ENCODE data around the gene MAN2B2.

The MAN2B2 gene

GRCh38 chr4:6595897-6596537, 21.0 kb downstream of the MAN2B2 start:
- no peak for DNase-seq (ENCODE audit: low read depth)

DNA sequence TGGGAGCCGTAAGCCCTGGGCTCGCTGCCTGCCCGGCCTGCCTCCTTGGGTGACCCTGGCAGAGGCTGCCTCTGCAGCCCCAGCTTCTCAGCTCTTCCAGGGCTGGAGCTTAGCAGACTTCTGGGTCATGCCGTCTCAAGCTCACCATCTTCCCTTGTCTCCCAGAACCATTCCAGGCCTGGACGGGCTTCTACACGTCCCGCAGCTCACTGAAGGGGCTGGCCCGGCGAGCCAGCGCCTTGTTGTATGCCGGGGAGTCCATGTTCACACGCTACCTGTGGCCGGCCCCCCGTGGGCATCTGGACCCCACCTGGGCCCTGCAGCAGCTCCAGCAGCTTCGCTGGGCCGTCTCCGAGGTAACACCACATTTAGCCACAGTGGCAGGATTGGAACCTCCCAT, 22.0 kb downstream of the MAN2B2 start:
- no peak for DNase-seq (ENCODE audit: low read depth)

DNA sequence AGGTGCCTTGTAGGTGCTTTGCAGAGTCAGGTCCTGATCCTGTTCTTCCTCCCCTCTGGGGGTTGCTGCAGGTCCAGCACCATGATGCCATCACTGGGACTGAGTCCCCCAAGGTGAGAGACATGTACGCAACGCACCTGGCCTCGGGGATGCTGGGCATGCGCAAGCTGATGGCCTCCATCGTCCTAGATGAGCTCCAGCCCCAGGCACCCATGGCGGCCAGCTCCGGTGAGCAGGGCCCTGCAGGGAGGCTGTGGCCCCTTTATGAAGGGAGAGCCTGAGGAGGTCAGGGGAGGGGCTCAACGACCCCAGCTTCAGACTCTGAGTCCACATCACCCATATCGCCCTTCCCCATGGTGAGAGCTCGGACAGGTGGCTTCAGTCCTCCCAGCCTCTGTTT, 23.1 kb downstream of the MAN2B2 start:
- DNase-seq (ENCODE audit: low read depth): no peak

DNA sequence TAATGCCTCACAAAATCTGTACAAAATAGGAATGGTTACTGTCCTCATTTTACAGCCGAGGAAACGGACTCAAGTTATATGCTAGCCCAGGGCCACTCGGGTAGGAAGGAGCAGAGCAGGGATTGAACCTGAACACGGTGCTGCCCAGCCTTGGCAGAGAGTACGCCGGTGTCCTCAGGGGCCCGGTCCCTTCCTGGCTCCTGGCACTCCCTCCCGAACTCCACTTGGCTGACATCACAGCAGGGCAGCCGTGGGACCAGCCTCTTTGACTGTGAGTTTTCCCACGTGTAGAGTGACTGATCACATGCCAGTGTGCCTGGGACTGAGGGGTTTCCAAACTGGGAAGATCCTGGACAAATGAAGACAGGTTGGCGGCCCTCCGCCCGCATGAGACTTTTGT, 23.7 kb downstream of the MAN2B2 start:
- DNase-seq (ENCODE audit: low read depth): no peak

GRCh38 chr4:6601661-6602250, 26.8 kb downstream of the MAN2B2 start:
- DNase-seq (ENCODE audit: low read depth): no peak

GRCh38 chr4:6602289-6602688, 27.3 kb downstream of the MAN2B2 start:
- DNase-seq (ENCODE audit: low read depth): no peak

DNA sequence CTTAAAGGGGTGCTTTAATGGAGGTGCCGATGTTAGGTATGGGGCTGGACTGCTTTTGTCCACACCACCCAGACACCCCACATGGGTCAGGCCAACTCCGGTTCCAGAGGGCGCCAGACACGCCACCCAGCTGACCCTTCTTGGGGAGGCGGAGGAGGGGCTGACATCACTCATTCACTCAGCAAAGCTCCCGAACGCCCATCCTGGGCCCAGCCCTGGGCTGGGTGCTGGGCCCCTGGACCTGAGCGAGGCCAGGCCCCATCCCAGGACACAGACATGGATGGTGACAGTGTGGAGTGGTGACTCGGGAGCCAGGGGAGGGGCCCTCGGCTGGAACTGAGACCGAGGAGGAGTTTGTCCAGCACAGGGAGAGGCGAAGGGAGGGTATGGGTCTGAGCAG, 28.1 kb downstream of the MAN2B2 start:
- DNase-seq (ENCODE audit: low read depth): no peak

- no peak for DNase-seq (ENCODE audit: low read depth)
Observed at GRCh38 chr4:6605114-6605513, 30.1 kb downstream of the MAN2B2 start.

GRCh38 chr4:6605605-6606004, 30.6 kb downstream of the MAN2B2 start:
- no peak for DNase-seq (ENCODE audit: low read depth)

DNA sequence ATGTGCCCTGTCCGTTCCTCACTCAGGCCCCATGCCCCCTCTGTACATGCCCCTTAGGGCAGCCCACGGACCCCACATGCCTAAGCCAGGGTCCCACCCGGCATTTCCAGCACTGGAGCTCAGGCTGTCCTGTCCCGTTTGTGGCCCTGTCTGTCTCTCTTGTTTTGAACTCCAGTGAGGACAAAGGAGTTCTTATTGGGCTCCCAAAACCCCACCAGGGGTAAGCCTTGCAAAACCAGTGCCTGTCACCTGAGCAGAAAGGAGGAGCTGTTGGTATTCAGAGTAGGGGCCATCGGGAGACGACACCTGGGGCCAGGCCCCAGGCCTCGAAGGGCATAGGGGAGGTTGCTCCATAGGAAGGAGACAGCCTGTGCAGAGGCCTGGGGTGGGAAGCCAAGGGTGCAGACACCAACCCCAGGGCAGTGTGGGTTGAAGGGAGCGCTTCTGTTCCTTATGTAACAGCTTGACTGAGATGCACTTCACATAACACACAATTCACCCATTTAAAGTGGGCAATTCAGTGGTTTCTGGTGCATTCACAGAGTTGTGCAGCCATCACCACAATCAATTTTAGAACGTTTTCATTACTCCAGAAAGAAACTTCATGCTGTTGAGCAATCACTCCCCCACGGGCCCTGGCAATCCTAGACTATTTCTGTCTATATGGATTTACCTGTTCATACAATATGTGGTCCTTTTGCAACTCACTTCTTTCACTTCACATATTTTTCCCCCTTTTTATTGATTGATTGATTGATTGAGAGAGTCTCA, 31.7 kb downstream of the MAN2B2 start:
- DNase-seq (ENCODE audit: low read depth): no peak

GRCh38 chr4:6607368-6608055, 32.5 kb downstream of the MAN2B2 start:
- no peak for DNase-seq (ENCODE audit: low read depth)

DNA sequence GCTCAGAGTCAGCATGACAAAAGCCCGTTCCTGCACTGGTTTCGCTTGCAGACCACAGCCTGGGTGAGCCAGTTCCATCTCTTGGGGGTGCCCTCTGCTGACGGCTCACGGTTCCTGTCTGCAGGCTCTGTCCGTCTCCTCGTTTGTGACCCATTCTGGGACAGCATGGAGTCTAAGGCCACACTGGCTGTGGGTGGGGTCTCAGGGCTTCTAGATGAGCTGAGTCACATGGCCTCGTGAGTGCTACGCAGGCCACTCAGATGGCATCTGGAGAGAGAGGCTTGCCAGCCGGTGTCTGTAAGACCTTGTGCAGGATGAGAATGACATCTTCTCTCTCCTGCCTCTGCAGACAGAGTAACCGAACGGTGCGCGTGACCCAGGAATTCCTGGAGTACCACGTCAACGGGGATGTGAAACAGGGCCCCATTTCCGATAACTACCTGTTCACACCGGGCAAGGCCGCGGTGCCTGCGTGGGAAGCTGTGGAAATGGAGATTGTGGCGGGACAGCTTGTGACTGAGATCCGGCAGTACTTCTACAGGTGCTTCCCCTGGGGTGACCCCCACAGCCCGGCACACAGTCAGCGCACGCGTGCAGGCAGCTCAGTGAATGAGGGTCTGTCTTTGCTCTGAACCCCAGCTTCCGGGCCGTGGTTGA, 33.9 kb downstream of the MAN2B2 start:
- DNase-seq (ENCODE audit: low read depth): no peak

GRCh38 chr4:6609415-6610079, 34.6 kb downstream of the MAN2B2 start:
- no peak for DNase-seq (ENCODE audit: low read depth)

GRCh38 chr4:6610856-6611430, 36.0 kb downstream of the MAN2B2 start:
- no peak for DNase-seq (ENCODE audit: low read depth)

GRCh38 chr4:6612961-6613675, 38.1 kb downstream of the MAN2B2 start:
- no peak for DNase-seq (ENCODE audit: low read depth)

- DNase-seq (ENCODE audit: low read depth): no peak
Observed at GRCh38 chr4:6613676-6614651, 39.0 kb downstream of the MAN2B2 start.

GRCh38 chr4:6614701-6615230, 39.8 kb downstream of the MAN2B2 start:
- DNase-seq (ENCODE audit: low read depth): no peak

DNA sequence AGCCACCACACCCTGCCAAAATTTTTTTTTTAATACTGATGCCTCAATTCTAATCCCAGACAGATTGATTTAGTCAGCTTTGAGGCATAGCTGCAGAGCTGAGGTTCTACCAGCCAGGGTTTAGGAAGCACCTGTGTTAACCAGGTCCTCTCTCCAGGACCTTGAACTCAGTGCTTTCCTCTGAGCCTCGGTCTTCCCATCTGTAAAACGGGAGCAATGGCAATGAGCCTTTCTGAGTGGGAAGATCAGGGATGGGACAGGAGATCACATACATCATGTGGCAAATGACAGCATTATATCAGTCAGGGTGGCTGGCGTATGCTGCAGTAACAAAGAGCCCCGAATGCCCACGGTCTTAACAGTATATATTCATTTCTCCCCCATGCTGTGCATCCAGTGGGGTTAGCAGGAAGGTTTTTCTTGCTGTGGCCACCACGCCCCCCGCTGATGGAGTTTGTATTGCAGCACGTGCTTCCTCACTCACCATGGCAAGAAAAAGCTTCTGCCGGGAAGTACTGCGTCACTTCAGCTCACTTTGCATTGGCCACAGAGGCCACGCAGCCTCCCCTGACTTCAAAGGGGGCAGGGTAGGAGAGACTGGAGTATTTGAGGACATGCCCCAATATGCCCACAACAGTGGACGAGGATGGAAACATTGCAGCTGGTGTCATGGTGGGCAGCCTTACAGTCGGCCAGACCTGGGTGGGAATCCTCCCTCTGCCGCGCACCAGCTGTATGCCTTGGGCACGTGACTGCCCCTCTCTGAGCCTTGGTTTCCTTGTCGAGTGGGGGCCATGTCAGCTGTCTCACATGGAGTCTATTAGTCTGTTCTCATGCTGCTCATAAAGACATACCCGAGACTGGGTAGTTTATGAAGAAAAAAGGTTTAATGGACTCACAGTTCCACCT, 41.4 kb downstream of the MAN2B2 start:
- no peak for DNase-seq (ENCODE audit: low read depth)
